Transverse colon (tissue), 4 donors: Measurements from ENCODE around the gene NECTIN4. TPM values are rescaled to one million over a fixed set of nuclear protein-coding genes. Genes with fewer than 3 reads are reported as not detected.
"Not testable (repeated sequence)": the region's sequence is repeated elsewhere in the genome, so short reads cannot be mapped to it uniquely, and the experiment has no call there.

Experiments
- DNase-seq: peaks from one replicate; pipeline ENCODE4 v3.0.0-alpha.2; 2019
- H3K27ac ChIP-seq, 4 donors: fragments of 200-600 bp; sonication (generic); 2 replicates each; pipeline ENCODE4 v1.5.1; 2016 to 2018; ENCODE audit warnings: inconsistent platforms in 4 of 4
- H3K27me3 ChIP-seq: fragments of 200-600 bp; sonication (generic); 2 replicates; pipeline ENCODE4 v1.5.1; 2017; ENCODE audit warnings: inconsistent platforms
- H3K36me3 ChIP-seq, 4 donors: fragments of 200-600 bp; sonication (generic); 2 replicates each; pipeline ENCODE4 v1.5.1; 2017 to 2019; ENCODE audit warnings: inconsistent platforms in 4 of 4
- H3K4me1 ChIP-seq, 4 donors: fragments of 200-600 bp; sonication (generic); 2 replicates each; pipeline ENCODE4 v1.5.1; 2017 to 2020; ENCODE audit warnings: inconsistent platforms in 4 of 4
- H3K4me3 ChIP-seq, 4 donors: fragments of 200-600 bp; sonication (generic); 1 replicate in 1 of 4; 2 replicates in 3 of 4; pipeline versions ENCODE4 v1.5.1 to v1.6.1; 2017 to 2019; ENCODE audit warnings: inconsistent platforms in 4 of 4
- H3K9me3 ChIP-seq, 2 donors: fragments of 200-600 bp; sonication (generic); 2 replicates each; pipeline ENCODE4 v1.5.1; 2017 to 2019; ENCODE audit warnings: inconsistent platforms in 2 of 2
- CTCF ChIP-seq, 5 experiments: fragments of 200-600 bp in 3 of 5; fragments of 450-650 bp in 2 of 5; sonication (generic) in 3 of 5; IDR thresholded peaks; 1 replicate in 2 of 5; 2 replicates in 3 of 5; pipeline ENCODE4 v1.5.1; 2016 to 2017; ENCODE audit warnings: antibody characterized with exemption in 5 of 5, inconsistent platforms in 3 of 5, mild to moderate bottlenecking in 2 of 5, moderate library complexity in 1 of 5
- EP300 ChIP-seq: sonication (generic); formaldehyde crosslinking; IDR thresholded peaks from one replicate; pipeline ENCODE4 v1.6.1; 2017; ENCODE audit warnings: antibody characterized with exemption, low read depth
- POLR2A ChIP-seq: fragments of 450-650 bp; IDR thresholded peaks from one replicate; pipeline ENCODE4 v1.6.1; 2016; ENCODE audit warnings: antibody characterized with exemption, mild to moderate bottlenecking, moderate library complexity
- POLR2AphosphoS5 ChIP-seq, 3 donors: sonication (generic); formaldehyde crosslinking; IDR thresholded peaks; one replicate each; pipeline ENCODE4 v1.6.1; 2016; ENCODE audit warnings: antibody characterized with exemption in 3 of 3
- WGBS, 2 donors: methylation state at CpG; one replicate each; pipeline ENCODE4 v1.1.5; 2018; ENCODE audit warnings: low coverage in 1 of 2; 5-methylcytosine and 5-hydroxymethylcytosine counted together
- in situ Hi-C, 4 donors: fragments of 200-750 bp; cut with MboI; loops; one replicate each; pipeline versions ENCODE4 v1.15.0 to v1.15.1; 2017; ENCODE audit warnings: low sequenced_read_pairs in 3 of 4, low pct_ligation_motif_present in 1 of 4, low pct_unique_long_range_greater_than_20kb in 1 of 4
- intact Hi-C: fragments of 100-400 bp; cut with DNase I; formaldehyde crosslinking; loops from one replicate; pipeline ENCODE4 v1.15.1; 2023; ENCODE audit warnings: low total_unique reads
- total RNA-seq, 4 donors: library from RNA; depleted of rRNA; stranded (reverse); fragments of >200 nt; gene quantifications; one replicate each; pipeline ENCODE4 v1.1.0, GENCODE V29; 2016

Gene NECTIN4
- total RNA-seq, 4 donors from 2014 or later, result 0.37 to 4.0 (median 0.82) TPM; not detected in 1

GRCh38 chr1:161031874-161032273 lies 57.5 kb downstream of the NECTIN4 start:
- peaks cover 0 to under 1% (median 0%) of the 10 kb centered on the region in 4 donors for H3K4me1 ChIP-seq
- no peaks in the 10 kb centered on the region for H3K27me3 ChIP-seq
- in situ Hi-C loops, result no loop called here
- whole genome bisulfite sequencing, 2 donors, result 60 to 81% methylated on average over 2 of the region's 2 CpGs
- no peak overlapping the region for H3K27ac ChIP-seq
- intact Hi-C loops, result no loop called here
- TF ChIP-seq CTCF (IDR thresholded peaks at IDR 0.05), result no peak
- TF ChIP-seq POLR2AphosphoS5 (IDR thresholded peaks at IDR 0.05), result no peak
- no peak for TF ChIP-seq EP300
- TF ChIP-seq POLR2A, result no peak
- no peak for DNase-seq
- no peak overlapping the region for H3K4me3 ChIP-seq
- no peaks in the 10 kb centered on the region for H3K36me3 ChIP-seq
- no peaks in the 10 kb centered on the region for H3K9me3 ChIP-seq

GRCh38 chr1:161029466-161029865 lies 59.9 kb downstream of the NECTIN4 start:
- H3K27me3 ChIP-seq, in situ Hi-C loops, H3K4me1 ChIP-seq, H3K27ac ChIP-seq, DNase-seq, H3K9me3 ChIP-seq, H3K36me3 ChIP-seq, H3K4me3 ChIP-seq, intact Hi-C loops: not testable (repeated sequence)
- whole genome bisulfite sequencing, 2 donors, result 96% methylated on average over 27 of the region's 32 CpGs; no CpG with 5 or more reads in 1 of the 2 donors

- H3K36me3 ChIP-seq, H3K27ac ChIP-seq, H3K4me3 ChIP-seq, in situ Hi-C loops, H3K27me3 ChIP-seq, H3K4me1 ChIP-seq, H3K9me3 ChIP-seq, intact Hi-C loops, DNase-seq: not testable (repeated sequence)
- 29 to 40% methylated on average over 1 of the region's 1 CpG for WGBS, 2 donors
These were observed 62.4 kb downstream of the NECTIN4 start for GRCh38 chr1:161026954-161027353.

GRCh38 chr1:161022432-161022831 lies 66.9 kb downstream of the NECTIN4 start:
- H3K27ac ChIP-seq, result peak overlapping the region in 2 of 4 donors; percentile 81 to 89
- H3K27me3 ChIP-seq, H3K4me3 ChIP-seq, intact Hi-C loops, H3K9me3 ChIP-seq, H3K36me3 ChIP-seq, in situ Hi-C loops, DNase-seq: not testable (repeated sequence)
- WGBS, 2 donors, result 89 to 90% methylated on average over 8 to 12 of the region's 12 CpGs
- H3K4me1 ChIP-seq, result peaks cover 0 to 32% (median 24%) of the 10 kb centered on the region in 4 donors

- peak overlapping the region in 2 of 4 donors; percentile 50 to 58 for H3K4me3 ChIP-seq
- H3K27ac ChIP-seq, result peak overlapping the region; percentile 81 to 90 (median 86)
- DNase-seq, result no peak
- H3K9me3 ChIP-seq, result no peaks in the 10 kb centered on the region
- H3K4me1 ChIP-seq, result peaks cover 0 to 35% (median 24%) of the 10 kb centered on the region in 4 donors
- intact Hi-C loops (no loop called here), in situ Hi-C loops (no loop called here)
- TF ChIP-seq EP300 (no peak), POLR2A (no peak), CTCF (IDR thresholded peaks at IDR 0.05) (no peak), POLR2AphosphoS5 (IDR thresholded peaks at IDR 0.05) (no peak)
- no peaks in the 10 kb centered on the region for H3K36me3 ChIP-seq
- H3K27me3 ChIP-seq, result no peaks in the 10 kb centered on the region
- 60 to 67% methylated on average over 2 of the region's 2 CpGs for WGBS, 2 donors
These were observed 67.4 kb downstream of the NECTIN4 start for GRCh38 chr1:161021970-161022353.
